ENCODE measurements around the gene KRT222. TPM values are rescaled to one million over a fixed set of nuclear protein-coding genes. Genes with fewer than 3 reads are reported as not detected.

The KRT222 gene
- total RNA-seq, 1 experiment from 2014 or later, result not detected

DNA sequence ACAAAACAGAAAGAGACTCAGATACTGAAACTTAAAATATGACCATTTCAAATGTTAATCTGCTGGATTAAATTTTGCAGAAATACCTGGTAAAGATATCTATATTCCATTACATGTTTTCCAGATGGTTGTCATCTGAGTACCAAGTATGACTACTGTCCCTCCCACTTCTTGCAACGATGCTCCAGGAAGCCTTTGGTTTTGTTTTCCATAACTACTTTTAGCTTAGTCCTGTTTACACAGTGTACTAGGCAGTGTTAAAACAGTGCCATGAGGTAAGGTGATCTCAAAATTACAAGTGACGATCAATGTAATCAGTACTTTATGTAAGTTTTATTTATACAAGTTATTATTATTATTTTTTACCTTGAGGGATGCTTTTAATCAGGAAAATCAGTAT lies 35.1 kb downstream of the KRT222 start:
- Histone ChIP-seq H3K4me3 (ENCODE audit: low read depth, low read length) (no peak overlapping the region), H3K27me3 (replicated peaks; ENCODE audit: control insufficient read depth, insufficient read depth, low read length) (no peaks in the 10 kb centered on the region), H3K9me3 (no peaks in the 10 kb centered on the region), H3K36me3 (ENCODE audit: control insufficient read depth, insufficient read depth, low read length) (peaks cover 4% of the 10 kb centered on the region), H3K4me1 (no peaks in the 10 kb centered on the region)
- CTCF ChIA-PET, result interaction anchor here (1.5 kb wide), 1 partner anchor 14 kb away, joined by 4 read pairs; no protein-coding TSS in a partner anchor
- intact Hi-C loops (cut with micrococcal nuclease; ENCODE audit: unreplicated experiment), result no loop called here
- TF ChIP-seq CTCF (IDR thresholded peaks at IDR 0.05; ENCODE audit: insufficient read depth in 1 of 2, low read depth in 1 of 2, low read length in 1 of 2, severe bottlenecking in 1 of 2, unreplicated experiment in 1 of 2), result no peak
- no TSS peak for BruUV-seq (replicated peaks)
- H3K9me3 Mint-ChIP-seq (ENCODE audit: unreplicated experiment), result no peaks in the 10 kb centered on the region
- no peak overlapping the region for H3K4me3 Mint-ChIP-seq (ENCODE audit: unreplicated experiment)
- POLR2A ChIA-PET, result no interaction called here
- peaks cover 48% of the 10 kb centered on the region for H3K36me3 Mint-ChIP-seq (ENCODE audit: insufficient read depth, unreplicated experiment)
- no peak for DNase-seq
- no peak overlapping the region for H3K27ac Mint-ChIP-seq (ENCODE audit: unreplicated experiment)
- H3K27me3 Mint-ChIP-seq (ENCODE audit: insufficient read depth, unreplicated experiment), result no peaks in the 10 kb centered on the region
- no peaks in the 10 kb centered on the region for H3K4me1 Mint-ChIP-seq (ENCODE audit: low read depth, unreplicated experiment)

GRCh38 chr17:40625311-40625710 lies 39.7 kb downstream of the KRT222 start:
- H3K4me3 ChIP-seq (ENCODE audit: low read depth, low read length), result no peak overlapping the region
- TF ChIP-seq CTCF (IDR thresholded peaks at IDR 0.05; ENCODE audit: insufficient read depth in 1 of 2, low read depth in 1 of 2, low read length in 1 of 2, severe bottlenecking in 1 of 2, unreplicated experiment in 1 of 2), result no peak
- DNase-seq, result no peak
- no peaks in the 10 kb centered on the region for H3K27me3 ChIP-seq (replicated peaks; ENCODE audit: control insufficient read depth, insufficient read depth, low read length)
- H3K4me3 Mint-ChIP-seq (ENCODE audit: unreplicated experiment), result no peak overlapping the region
- no peaks in the 10 kb centered on the region for H3K9me3 Mint-ChIP-seq (ENCODE audit: unreplicated experiment)
- no peak overlapping the region for H3K27ac Mint-ChIP-seq (ENCODE audit: unreplicated experiment)
- peaks cover under 1% of the 10 kb centered on the region for H3K4me1 Mint-ChIP-seq (ENCODE audit: low read depth, unreplicated experiment)
- intact Hi-C loops (cut with micrococcal nuclease; ENCODE audit: unreplicated experiment), result no loop called here
- H3K9me3 ChIP-seq, result no peaks in the 10 kb centered on the region
- ChIA-PET CTCF (interaction anchor here (1.4 kb wide), 1 partner anchor 10 kb away, joined by 5 read pairs; no protein-coding TSS in a partner anchor), POLR2A (interaction anchor here (0.7 kb wide), 1 partner anchor 74 kb away, joined by 3 read pairs; no protein-coding TSS in a partner anchor)
- no TSS peak for BruUV-seq (replicated peaks)
- no peaks in the 10 kb centered on the region for H3K27me3 Mint-ChIP-seq (ENCODE audit: insufficient read depth, unreplicated experiment)
- H3K36me3 Mint-ChIP-seq (ENCODE audit: insufficient read depth, unreplicated experiment), result peaks cover 13% of the 10 kb centered on the region
- no peaks in the 10 kb centered on the region for H3K4me1 ChIP-seq
- peaks cover 3% of the 10 kb centered on the region for H3K36me3 ChIP-seq (ENCODE audit: control insufficient read depth, insufficient read depth, low read length)

GRCh38 chr17:40623419-40624210 lies 41.4 kb downstream of the KRT222 start:
- TF ChIP-seq CTCF (IDR thresholded peaks at IDR 0.05; ENCODE audit: insufficient read depth in 1 of 2, low read depth in 1 of 2, low read length in 1 of 2, severe bottlenecking in 1 of 2, unreplicated experiment in 1 of 2), result no peak
- no peak for DNase-seq
- Histone ChIP-seq H3K27me3 (replicated peaks; ENCODE audit: control insufficient read depth, insufficient read depth, low read length) (no peaks in the 10 kb centered on the region), H3K4me1 (peaks cover 7% of the 10 kb centered on the region), H3K9me3 (no peaks in the 10 kb centered on the region), H3K4me3 (ENCODE audit: low read depth, low read length) (no peak overlapping the region), H3K36me3 (ENCODE audit: control insufficient read depth, insufficient read depth, low read length) (peaks cover 3% of the 10 kb centered on the region)
- no TSS peak for BruUV-seq (replicated peaks)
- no peak overlapping the region for H3K27ac Mint-ChIP-seq (ENCODE audit: unreplicated experiment)
- H3K36me3 Mint-ChIP-seq (ENCODE audit: insufficient read depth, unreplicated experiment), result peaks cover 2% of the 10 kb centered on the region
- ChIA-PET POLR2A (no interaction called here), CTCF (no interaction called here)
- intact Hi-C loops (cut with micrococcal nuclease; ENCODE audit: unreplicated experiment), result loop anchor here (5.0 kb wide), 1 partner anchor 1044 kb away; no protein-coding TSS in a partner anchor
- H3K4me1 Mint-ChIP-seq (ENCODE audit: low read depth, unreplicated experiment), result peaks cover 6% of the 10 kb centered on the region
- H3K27me3 Mint-ChIP-seq (ENCODE audit: insufficient read depth, unreplicated experiment), result no peaks in the 10 kb centered on the region
- no peak overlapping the region for H3K4me3 Mint-ChIP-seq (ENCODE audit: unreplicated experiment)
- no peaks in the 10 kb centered on the region for H3K9me3 Mint-ChIP-seq (ENCODE audit: unreplicated experiment)
